Ecto neural progenitor cell (in vitro differentiated cells): ENCODE measurements around the gene SESN2.

ENCODE experiments used
- DNase-seq: peaks from one replicate; pipeline ENCODE4 v3.0.0-alpha.2; 2018; ENCODE audit warnings: low spot score

Gene SESN2

DNA sequence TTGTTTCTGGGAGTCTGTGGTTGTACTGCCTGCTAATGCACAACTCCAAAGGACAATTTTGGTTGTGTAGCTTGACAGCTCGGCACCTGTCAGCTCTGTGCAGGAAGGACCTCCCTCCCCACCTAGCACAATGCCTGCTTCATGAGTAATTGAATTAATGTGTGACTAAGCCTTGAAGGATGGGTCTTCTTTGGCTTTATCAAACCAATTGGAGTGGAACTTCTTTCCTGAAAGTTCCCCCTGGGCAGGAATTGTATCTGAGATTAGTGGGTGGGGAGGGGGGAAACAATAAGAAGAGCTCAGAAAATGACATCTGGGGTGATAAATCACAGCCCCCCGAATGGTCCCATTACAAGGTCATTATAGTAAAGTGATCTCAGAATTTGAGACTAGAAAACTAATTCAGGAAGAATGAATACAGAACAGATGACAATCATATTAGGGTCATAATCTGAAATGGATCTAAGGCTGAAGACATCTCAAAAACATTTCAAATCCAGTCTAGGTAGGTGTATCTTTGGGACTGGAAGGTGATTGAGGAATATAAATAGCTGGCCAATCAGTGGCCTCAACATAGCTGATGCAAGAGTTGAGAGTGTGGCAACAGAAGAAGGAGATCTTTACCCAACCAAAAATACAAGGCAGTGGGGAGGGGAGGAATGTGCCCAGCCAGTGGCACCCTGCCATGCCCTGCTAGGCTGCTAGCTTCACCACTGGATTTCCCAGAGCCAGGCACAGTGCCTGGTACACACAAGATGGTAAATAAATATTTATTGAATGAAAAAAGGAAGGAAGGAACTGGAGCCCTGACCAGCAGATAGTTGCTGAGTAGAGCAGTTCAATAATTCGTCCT is 10.1 kb upstream of the SESN2 start:
- DNase-seq, result no peak

DNA sequence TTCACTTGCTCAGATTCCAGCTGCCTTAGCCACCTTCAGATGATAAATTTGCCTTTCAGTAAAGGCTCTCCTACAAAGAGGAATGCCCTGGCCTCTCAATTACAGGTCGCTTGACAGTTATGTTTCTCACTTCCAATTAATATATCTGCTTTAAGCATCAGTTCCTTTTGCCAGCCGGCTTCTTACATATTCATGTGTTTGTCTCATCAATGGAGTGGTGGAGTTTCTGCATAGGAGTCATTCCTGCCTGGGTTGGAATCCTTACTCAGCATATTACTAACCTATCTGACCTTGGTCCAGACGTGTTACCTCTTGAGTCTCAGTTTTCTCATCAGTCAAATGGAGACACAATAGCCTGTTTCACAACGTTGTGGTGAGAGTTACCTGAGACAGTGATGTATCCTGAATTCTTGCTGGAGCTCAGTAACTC is 9.4 kb upstream of the SESN2 start:
- no peak for DNase-seq

DNA sequence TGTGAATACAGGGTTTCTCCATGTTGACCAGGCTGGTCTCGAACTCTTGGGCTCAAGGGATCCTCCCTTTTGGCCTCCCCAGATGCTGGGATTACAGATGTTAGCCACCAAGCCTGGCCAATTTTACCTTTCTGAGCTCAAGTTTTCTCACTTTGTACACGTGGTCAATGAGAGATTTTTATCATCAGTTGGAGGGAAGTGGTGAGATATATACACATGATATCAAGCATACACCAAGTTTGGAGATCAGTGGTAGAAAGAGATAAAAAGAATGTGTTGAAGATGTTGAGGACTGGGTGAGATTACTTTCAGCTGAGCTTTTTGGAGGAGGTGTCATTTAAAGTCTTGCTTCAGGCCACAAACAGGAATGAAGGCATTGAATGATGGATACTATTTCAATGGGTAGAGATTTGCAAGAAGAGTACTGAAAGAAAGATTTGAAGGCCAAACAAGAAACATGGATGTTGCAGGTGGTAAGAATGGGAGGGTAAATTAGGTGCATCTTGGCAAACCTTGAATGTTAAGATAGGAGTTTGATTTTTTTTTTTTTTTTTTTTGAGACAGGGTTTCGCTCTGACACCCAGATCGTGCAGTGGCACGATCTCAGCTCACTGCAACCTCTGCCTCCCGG is 3.0 kb upstream of the SESN2 start:
- DNase-seq, result no peak

DNA sequence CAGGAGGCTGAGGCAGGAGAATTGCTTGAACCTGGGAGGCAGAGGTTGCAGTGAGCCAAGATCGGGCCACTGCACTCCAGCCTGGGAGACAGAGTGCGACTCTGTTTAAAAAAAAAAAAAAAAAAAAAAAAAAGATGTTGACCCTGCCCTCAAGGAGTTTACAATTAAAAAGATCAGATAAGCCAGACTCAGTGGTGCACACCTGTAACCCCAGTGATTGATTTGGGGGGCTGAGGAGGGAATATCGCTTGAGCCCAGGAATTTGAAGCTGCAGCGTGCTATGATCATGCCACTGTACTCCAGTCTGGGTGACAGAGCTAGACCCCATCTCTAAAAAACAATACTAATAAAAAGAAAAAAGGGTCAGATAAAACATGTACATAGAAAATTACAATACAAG is 1.6 kb upstream of the SESN2 start:
- no peak for DNase-seq

DNA sequence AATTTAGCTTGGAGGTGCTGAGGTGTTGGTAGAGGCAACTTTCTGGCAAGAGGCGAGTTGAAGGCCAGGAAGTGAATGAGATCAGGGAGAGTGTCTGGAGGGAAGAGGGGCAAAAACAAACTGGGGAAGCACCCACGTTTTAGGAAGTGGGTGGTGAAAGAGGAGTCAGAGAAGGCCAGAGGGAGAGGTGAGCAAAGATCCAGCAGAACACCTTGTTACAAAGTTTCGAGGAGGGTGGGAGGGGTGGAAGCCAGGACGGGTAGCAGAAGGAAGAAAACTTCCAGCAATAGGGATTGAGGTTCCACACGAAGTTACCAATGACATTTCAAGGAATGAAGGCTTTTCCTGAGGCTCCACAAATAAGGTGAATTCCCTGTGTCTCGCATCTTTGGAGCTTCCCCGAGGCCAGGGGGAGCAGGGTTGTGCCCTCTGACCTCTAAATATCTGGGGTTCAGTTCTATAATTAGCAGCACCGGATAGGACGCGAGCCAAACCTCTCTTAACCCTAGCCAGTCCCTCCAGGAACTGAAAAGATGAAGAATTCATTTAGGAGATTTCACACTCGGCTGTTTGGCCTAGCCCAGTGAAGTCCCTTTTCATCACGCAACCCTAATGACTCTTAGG is 578 bp upstream of the SESN2 start:
- DNase-seq, result no peak

DNA sequence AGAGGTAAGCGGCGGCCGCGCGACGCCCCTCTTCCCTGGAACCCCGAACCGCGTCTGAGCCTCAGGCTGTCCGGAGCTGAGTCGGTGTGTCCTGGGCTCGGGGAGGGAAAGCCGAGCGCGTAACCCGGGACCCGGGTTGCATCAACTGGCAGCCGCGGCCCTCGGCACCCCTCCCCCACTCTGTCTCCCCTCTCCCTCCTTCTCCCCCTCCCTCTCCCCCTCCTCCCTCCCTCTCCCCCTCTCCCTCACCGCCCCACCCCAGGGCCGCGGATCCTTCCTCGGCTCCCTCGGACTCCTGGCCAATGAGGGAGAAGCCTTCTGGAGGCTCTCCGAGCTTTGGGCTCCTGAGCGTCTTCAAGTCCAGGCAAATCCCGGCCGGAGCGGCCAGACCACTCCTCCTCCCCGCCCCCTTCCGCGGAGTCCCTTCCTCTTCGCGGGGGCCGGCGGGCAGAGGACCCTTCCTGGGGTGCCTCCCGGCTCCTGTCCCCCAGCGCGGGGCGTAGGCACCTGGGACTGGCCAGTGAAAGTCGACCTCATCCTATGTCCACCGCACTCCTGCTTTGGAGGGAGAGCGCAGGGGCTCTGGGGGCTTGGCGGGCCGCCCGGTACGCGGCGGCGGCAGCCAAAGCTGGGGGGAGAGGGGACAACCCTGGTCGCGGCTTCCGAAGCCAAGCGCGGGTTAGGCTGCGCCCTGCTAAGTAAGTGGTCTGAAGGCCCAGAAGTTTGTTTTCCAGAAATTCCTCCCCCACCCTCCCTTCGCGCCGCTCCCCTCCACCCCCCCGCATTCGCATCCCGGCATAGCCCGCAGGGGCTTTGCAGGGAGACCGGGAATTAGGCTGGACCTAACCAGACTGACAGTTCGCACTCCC is 850 bp downstream of the SESN2 start:
- DNase-seq, result peak; percentile 93

DNA sequence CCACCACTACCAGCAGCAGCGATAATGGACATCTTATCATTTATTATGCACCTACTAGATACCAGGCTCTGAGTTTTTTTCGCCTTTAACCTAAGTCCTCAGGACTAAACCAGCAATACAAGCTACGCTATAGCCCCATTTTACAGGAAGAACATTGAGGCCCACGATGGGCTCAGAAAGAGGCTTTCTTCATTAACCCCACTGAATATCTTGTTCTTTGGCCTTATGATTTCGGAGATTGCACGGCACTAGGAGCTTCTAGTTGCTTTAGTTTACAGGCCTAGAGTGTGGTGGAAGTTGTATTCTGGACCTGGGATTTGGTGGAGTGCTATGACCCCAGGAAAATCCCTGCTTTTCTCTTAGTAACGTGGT is 1.5 kb downstream of the SESN2 start:
- DNase-seq, result no peak

DNA sequence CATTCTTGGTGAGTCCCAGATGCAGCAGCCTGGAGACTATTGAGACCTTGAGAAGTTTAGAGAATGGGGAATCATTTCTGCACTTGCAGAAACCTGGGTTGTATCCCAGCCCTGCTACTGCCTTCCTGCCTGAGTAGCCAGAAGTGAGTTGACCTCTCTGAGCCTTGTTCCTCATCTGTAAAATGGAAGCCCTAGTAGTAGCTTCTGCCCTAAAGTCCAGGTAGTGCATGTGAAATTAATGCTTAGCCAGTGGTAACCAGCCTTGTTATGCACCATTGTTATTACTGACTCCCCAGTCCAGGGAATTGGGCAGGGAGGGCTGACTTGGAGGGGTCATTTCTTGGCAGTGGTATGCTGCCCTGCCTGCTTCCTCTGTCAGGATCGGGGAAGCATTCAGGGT is 5.6 kb downstream of the SESN2 start:
- DNase-seq, result no peak

DNA sequence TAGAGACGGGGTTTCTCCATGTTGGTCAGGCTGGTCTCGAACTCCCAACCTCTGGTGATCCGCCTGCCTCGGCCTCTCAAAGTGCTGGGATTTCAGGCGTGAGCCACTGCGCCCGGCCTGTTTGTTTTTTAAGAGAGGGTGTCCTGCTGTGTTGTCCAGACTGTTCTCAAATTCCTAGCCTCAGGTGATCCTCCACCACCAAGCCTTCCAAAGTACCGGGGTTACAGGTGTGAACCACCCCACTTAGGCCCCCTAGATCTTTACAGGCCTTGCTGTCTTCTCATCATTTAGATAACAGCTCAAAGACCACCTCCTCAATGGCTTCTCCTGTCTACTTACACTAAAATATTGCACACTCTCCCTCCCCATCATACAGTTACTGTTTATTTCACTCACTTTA is 6.3 kb downstream of the SESN2 start:
- no peak for DNase-seq

DNA sequence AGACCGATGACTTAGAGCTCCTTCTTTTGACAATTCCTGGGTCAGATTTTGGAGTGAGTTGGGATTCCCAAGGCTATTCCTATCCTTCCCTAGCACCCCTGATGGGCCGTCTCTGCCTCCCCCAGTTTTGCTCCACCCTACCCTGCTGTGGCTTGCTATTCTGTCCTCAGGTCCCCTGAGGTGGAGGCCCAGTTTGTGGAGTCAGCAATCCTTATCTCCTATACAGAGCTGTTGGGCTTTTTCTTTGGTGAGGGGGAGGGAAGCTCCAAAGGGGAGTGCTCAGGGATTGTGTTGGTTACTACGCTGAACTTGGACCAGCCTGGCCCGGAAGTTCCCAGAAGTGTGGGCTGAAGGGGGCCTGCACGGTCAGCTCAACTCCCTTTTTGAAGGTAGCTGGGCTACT is 7.6 kb downstream of the SESN2 start:
- no peak for DNase-seq

DNA sequence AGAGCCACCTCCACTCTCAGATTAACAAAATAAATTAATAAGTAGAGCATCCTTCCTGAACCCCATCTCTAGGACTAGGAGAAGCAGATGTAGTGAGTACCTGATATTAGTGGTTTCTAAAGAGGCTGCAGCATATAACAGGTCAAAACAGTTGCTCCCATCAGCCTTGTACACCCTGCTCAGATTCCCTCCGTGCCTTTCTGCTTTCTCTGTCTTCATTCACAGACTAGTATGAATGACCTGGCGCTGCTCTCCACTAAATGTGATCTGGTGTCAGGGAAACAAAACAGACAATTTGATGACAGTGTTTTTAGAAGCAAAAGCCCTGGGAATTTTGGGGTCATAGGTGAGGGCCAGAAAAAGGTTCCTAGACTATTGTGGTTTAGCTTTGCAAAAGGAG is 8.3 kb downstream of the SESN2 start:
- DNase-seq, result no peak

DNA sequence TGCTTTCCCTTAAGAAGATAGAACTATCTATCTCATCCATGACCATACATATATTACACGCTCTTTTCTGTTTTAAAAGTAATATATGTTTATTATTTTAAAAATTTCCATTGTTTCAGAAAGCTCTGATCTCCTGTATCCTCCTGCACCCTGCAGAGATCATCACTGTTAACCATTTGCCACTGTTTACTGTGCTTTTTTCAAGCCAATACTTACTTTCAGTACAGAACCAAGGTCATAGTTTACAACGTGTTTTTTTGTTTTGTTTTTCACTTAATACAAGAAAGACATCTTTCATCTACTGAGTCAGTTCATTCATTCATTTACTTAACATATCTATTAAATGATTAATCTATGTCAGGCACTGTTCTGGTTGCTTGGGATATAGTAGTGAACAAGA is 10.2 kb downstream of the SESN2 start:
- no peak for DNase-seq

DNA sequence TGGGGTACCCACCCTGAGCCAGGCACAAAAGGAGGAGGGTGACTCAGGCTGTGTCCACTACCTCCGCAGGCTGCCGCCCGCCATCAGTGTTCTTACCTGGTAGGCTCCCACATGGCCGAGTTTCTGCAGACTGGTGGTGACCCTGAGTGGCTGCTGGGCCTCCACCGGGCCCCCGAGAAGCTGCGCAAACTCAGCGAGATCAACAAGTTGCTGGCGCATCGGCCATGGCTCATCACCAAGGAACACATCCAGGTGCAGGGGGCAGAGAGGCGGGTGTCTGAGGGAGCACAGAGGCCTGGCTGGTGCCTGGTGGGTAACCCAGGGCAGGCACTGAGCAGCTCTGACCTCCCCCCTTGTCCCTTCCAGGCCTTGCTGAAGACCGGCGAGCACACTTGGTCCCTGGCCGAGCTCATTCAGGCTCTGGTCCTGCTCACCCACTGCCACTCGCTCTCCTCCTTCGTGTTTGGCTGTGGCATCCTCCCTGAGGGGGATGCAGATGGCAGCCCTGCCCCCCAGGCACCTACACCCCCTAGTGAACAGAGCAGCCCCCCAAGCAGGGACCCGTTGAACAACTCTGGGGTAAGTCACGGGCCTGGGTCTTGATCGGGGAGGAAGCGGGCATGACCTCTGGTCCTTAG is 13.0 kb downstream of the SESN2 start:
- DNase-seq, result no peak

DNA sequence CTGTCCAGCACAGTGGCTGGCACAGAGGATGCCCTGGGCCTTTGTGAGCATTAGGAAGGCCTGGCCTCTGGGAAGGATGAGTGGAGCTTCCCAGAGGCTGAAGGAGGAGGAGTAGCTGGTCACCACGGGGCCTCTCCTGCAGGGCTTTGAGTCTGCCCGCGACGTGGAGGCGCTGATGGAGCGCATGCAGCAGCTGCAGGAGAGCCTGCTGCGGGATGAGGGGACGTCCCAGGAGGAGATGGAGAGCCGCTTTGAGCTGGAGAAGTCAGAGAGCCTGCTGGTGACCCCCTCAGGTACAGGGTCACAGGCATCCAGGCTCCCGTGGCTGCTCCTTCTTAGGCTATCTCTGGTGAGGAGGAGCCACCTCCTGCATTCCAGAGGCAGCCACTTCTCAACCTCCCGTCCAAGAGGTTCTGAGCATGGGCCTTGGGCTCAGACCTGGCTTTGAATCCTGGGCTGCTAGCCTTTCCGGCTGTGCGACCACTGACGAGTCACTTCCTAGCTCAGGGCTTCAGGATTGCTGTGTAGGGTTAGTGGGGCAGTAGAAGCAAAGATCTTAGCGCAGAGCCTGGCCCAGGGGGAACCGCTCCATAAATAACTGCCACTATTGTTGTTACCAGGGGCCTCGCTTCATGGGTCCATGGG is 14.0 kb downstream of the SESN2 start:
- DNase-seq, result no peak

DNA sequence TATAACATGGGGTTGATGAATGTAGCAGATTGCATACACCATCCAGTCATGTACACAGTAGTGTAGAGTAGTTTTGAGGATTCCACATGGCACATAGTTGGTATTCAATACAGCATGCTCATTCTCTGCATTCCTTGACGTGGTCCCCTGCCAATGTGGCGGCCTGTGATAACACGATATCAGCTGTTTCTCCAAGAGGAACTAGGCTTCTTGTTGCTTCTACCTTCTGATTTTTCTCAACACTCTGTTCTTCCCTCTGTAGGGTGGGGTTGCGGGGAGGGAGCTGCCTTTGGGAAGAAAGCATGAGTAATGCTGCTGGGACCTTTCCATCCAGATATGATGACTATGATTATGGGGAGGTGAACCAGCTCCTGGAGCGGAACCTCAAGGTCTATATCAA is 19.4 kb downstream of the SESN2 start:
- no peak for DNase-seq

DNA sequence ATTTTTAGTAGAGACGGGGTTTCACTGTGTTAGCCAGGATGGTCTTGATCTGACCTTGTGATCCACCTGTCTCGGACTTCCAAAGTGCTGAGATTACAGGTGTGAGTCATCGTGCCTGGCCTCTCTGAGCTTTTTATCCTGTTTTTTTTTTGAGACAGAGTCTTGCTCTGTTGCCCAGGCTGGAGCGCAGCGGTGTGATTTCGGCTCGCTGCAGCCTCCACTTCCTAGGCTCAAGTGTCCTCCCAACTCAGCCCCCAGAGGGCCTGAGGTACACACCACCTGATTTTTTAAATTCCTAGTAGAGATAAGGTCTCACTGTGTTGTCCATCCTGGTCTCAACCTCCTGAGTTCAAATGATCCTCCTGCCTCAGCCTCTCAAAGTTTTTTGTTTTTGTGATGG is 20.4 kb downstream of the SESN2 start:
- no peak for DNase-seq

DNA sequence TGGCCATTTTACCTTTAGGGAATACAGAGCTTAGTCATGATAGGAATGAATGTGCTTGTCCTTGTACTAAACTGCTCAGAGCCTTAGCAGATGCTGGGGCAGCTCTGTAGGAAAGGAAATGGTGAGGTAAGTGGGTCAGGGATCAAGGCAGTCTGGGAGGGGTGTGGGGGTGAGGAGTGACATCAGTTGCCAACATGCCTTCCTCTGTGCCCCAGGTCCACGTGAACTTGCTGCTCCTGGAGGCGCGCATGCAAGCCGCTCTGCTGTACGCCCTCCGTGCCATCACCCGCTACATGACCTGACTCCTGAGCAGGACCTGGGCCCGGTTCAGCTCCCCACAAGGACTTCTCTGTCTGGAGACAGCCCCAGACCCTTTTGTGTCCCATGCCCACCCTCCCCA is 21.2 kb downstream of the SESN2 start:
- no peak for DNase-seq

DNA sequence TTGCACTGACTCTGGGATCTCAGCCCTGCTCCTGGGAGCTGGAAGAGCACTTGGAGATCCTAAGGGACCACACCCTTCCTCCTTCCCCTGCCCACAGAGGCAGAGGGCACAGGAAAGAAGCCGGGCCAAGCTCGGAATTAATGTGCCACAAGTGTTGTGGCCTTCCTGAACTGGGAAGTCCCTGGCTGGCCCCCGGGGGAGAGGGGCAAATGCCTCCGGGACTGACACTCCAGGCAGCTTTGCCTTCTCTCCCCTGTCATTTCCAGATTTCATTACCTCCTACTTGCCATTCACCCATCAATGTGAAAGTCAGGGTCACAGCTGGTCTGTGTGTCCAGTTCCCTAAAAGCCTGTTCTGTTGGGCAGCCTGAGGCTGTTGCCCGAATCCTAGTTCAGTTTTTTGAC is 21.7 kb downstream of the SESN2 start:
- no peak for DNase-seq

DNA sequence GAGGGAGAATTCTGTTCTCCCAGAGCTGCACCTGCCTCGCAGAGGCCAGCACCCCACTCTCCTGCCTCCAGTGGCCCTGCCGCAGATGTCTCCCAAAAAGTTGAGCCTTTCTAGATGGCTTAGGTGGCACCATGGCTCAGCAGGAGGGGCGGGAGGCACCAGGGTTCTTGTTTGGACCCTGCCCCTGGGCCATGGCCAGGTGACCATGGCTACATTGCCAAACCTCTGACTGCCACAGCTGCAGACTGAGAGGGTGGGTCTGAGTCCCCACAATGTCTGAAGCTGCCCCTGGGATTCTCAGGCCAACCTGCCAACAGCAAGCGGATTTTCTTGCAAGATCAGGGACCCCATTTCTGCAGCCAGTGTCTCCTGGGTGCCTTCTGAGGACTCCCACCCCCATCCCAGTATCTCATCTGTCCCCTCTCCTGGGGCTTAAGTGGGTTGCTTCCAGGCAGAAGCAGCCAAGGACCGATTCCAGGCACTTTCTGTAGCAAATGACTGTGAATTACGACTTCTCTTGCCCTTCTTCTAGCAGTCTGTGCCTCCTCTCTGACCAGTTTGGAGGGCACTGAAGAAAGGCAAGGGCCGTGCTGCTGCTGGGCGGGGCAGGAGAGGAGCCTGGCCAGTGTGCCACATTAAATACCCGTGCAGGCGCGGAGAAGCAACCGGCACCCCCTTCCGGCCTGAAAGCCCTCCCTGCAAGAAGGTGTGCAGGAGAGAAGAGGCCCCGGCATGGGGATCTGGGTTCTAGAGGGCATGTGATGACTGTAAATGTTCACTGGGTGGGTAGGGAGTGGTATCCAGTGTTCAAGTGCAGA is 22.5 kb downstream of the SESN2 start:
- DNase-seq, result no peak
